Measurements from ENCODE around the gene SMIM44.
"Not testable (repeated sequence)": the region's sequence is repeated elsewhere in the genome, so short reads cannot be mapped to it uniquely, and the experiment has no call there.

The SMIM44 gene

DNA sequence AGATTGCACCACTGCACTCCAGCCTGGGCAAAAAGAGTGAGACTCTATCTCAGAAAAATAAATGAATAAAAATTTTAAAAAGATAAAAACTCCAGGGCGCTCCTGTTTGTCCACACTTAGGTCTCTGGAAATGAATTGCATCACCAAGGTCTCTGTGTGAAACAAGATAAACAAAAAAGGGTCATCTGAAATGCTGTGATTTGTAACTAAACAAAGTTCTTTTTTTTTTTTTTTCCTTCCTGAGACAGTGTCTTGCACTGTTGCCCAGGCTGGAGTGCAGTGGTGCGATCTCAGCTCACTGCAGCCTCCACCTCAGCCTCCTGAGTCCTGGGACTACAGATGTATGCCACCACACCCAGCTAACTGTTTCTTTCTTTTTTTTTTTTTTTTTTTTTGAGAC is 34.4 kb upstream of the SMIM44 start:
- no peak for DNase-seq

- no peak for DNase-seq
Observed at GRCh38 chr19:3516675-3517207, 33.5 kb upstream of the SMIM44 start.

DNA sequence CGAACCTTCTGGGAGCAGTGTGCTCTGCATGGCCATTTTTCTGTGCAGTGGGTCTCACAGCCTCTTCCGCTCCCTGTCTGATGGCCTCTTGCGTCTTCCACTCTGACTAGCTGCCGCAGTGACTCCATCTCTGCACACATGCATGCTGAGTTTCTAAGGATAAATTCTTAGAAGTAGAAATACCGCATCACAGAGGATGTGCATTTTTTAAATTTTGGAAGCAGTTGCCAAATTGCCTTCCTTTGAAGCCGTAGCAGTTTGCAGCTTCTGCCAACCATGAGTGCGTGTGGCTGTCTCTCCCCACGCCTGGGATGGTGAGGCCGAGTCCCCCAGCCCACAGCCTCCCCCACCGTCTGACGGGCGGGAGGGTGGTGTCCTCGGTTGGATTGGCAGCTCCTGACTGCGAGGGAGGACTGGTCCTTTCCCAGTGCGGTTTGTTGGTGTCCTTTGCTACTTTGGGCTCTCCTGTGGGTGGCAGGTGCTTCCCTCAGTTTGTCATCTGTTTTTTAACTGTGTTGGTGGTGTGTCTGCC is 32.7 kb upstream of the SMIM44 start:
- DNase-seq: no peak

GRCh38 chr19:3514930-3515329 is 31.7 kb upstream of the SMIM44 start:
- DNase-seq: no peak

DNA sequence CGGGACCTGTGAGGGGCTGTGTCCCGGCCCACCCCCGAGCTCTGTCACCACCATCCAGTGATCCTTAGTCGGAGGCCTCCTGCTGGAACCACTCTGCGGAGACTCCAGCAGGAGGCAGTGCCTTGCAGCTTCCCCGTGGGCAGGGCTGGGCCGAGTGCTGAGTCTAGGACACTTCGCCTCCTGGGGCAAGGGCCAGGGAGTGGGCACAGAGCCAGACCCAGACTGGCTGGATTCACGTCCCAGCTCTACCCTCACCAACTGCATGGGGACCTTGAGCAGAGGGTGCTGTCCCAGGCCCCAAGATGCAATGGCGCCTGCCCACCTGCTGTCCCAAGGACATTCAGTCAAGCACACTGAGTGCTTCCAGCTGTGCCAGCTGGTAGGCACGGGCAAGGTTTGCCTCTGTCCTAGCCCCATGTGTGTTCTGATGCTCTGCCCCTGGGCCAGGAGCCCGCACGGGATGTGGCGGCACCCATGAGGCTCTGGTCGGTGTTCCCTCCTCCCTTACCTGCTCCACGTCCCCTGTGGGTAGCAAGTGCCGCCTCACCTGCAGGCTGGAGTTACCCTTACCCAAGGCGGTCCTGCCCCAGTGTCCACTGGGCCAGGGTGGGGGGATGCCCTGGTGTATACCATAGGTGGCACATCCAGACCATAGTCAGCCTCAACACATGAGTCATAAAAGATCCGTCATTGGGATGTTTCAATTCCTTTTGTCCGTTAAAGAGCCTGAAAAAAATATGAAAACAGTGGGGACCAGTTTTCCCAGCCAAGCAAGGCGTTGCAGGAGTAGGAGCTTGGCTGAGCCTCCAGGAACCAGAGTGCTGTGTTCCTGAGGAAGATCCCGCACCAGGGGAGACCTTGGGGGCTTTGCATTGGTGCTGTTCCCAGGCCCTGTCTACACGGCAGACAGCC is 30.2 kb upstream of the SMIM44 start:
- DNase-seq: no peak

DNA sequence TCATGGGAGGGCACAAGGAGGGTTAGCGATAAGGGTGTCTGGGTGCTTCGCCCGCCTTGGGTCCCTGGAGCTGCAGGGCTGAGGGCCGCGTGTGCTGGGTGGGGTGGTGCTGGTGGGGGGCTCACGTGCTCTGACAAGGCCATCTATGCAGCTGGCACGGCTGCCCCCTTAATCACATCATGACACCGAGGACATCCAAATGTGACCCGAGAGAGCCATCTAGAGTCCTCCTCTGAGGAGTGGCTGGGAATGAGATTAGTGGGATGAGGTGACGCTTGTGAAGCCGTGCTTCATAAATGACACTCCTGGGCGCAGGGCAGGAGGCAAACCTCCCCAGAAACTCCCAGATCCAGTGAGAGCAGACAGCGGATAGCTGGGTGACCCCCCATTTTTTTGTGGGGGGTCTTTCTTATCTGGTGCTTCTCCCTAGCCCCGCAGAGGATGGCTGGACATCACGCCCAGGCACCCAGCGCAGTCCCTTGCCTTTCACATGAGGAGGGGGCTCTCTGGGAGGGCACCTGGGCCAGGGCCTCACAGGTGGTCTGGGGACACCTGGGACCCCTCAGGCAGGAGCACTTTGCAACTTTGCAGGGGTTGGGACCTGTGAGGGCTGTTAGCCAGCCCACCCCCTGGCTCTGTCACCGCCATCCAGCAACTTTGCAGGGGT is 29.5 kb upstream of the SMIM44 start:
- no peak for DNase-seq

- no peak for DNase-seq
Observed at GRCh38 chr19:3511506-3512251, 28.4 kb upstream of the SMIM44 start.

DNA sequence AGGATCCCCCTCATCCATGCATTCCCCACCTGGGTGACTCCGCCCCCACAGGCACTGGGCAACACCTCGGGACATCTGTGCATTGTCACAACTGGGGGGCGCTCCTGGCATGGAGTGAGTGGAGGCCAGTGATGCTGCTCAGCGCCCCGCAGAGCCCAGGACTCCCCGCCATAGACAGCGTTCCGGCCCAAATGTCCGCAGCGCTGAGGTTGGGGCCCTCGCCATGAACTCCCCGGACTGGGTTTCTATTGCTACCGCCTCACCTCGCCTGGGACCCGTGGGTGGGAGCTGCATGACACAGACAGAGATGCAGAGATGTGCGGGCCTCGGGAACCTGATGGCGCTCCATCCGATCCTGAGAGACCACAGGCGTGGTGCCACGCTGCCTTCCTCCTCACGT is 27.5 kb upstream of the SMIM44 start:
- no peak for DNase-seq

GRCh38 chr19:3509566-3509989 is 26.3 kb upstream of the SMIM44 start:
- no peak for DNase-seq

- no peak for DNase-seq
Observed at GRCh38 chr19:3508771-3509535, 25.7 kb upstream of the SMIM44 start.

DNA sequence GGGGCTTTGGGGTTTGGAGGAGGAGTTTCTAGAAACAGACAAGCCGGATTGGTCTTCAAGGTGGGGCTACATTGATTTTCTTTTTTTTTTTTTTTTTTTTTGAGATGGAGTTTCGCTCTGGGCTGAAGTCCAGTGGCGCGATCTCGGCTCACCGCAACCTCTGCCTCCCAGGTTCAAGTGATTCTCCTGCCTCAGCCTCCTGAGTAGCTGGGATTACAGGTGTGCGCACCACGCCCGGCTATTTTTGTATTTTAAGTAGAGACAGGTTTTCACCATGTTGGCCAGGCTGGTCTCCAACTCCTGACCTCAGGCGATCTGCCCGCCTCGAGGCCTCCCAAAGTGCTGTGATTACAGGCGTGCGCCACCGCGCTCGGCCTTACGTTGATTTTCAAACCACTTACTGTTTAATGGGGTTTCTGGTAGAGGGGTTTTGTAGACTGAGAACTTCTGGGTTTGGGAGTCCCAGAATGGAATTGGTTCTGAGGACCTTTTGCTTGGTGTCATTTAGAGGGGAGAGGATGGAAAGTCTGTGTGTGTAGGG is 24.9 kb upstream of the SMIM44 start:
- DNase-seq: not testable (repeated sequence)

DNA sequence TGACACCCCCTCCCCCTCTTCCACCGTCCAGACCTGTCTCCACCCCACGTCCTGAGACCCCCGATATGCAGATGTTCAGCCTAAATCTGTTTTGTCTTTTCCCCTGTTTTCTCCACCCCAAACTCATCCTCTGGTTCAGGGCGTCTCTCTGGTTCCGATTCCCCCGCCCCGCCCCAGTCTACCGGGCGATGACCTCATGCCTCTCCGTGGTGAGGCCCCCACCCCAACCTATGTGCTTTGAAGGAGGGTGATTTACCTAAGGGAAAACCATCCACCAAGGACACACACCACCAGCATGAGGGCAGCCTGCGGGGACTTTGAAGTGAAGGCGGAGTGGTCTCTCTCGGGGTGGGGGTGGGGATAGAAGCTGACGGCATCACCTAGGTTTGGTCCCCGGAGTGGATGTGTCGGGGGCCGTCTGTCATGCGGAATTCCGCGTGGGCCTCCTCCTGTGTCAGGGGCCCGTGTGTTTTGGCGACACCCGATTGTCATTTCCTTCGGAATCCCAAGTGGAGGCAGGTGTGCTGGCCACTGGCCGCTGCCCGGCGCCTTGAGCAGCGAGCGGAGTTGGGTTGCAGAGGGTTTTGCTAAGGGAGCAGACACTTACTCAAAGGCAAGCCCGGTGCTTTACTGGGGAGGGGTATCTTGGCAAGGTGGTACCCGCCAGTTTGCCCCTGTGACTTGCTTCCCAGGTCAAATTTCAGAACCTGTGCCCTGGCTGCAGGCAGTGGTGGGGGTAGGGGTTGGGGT is 24.3 kb upstream of the SMIM44 start:
- DNase-seq: no peak

- DNase-seq: peak; percentile 59
Observed at GRCh38 chr19:3506384-3507340, 23.4 kb upstream of the SMIM44 start.

GRCh38 chr19:3505598-3506383 is 22.6 kb upstream of the SMIM44 start, which contains the start of gene FZR1:
FZR1 (plus strand) TSS chr19:3506311; CDS start chr19:3522990, 16,679 bp downstream.
- DNase-seq: peak; percentile 99

- DNase-seq: no peak
Observed at GRCh38 chr19:3504735-3505134, 21.5 kb upstream of the SMIM44 start.

GRCh38 chr19:3503036-3503572 is 19.9 kb upstream of the SMIM44 start:
- no peak for DNase-seq

DNA sequence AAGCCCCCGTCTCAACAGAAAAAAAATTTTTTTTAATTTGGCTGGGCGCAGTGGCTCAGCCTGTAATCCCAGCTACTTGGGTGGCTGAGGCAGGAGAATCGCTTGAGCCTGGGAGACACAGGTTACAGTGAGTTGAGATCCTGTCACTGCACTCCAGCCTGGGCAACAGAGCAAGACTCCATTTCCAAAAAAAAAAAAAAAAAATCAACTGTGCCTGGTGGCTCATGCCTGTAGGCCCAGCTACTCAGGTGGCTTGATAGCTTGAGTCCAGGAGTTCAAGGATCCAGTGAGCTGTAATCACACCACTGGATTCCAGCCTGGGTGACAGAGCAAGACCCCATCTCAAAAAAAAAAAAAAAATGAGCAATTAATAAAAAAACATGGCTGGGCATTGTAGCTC is 18.5 kb upstream of the SMIM44 start:
- DNase-seq: no peak

DNA sequence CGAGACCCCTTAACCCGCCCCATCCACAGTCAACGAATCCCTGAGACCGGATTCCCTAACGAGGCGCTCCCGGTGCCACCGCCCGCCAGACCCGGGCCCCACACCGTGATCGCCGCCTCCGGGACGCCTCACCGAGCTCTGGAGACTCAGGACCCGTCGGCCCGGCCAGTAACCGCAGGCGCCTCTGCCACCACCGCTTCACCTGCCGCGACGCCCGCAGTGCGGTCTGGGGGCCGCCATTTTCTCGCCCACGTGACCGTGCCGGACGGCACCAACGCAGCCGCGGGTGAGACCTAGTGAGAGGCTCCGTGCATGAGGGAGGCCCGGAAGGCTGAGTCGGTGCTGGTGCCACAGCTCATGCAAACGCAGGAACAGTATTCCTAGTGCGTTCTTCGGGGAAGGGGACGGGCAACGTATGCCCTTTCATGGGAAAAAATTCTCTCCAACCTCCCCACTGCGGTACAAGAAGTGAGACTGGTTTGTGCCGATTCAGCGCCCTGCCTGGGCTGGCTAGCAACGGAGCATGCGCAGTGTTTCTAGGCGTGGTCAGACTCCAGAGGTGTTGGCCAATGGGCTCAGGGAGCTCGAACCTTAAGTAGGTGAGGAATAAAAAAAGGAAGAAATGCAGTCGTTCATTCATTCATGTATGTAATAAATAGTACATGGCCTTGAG is 17.3 kb upstream of the SMIM44 start, which contains the start of gene DOHH:
DOHH (minus strand) TSS at position 246 of the 673 bp plus-strand sequence. CDS start 3,860 bp downstream, outside the sequence.
- peak; percentile 96 for DNase-seq
